NCI-H2107 treated with DMSO at 0.1 percent for 48 hours (cell line): ENCODE measurements around the gene TATDN2.

Experiments
- DNase-seq: peaks from one replicate; lab custom pipeline; 2025; ENCODE audit not compliant: unreplicated experiment; lab: John Stamatoyannopoulos, UW

Gene TATDN2

DNA sequence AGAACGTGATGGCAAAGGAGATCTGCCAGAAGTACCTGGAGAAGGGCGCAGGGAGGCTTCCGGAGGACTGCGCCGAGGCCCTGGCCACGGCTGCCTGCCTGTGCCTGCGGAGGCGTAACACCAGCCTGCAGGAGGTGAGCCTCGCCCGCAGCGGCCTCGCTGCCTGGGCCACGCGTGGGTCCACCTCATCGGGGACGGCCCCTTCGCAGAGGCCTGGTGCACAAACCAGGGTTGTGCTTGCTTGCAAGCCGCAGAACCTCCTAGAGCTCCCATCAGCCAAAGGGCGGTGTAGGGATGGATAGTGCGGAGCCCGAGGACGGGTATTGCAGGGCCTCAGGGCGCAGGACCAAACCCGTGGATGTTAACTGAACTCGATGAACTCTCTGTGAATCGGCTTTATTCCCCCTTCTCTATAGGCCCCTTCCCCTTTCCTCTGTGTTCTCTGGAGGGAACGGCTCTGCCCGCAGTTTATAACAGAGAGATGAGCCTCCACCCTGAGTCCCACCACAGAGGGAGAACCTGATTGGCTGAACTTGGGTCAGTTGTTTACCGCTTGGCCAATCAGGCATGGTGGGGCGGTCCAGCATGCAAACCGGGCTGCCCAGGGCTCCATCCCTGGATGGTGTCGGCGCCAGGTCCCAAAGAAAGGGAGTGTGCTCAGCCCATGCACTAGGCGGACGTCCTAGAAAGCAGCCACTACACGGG, 13.6 kb upstream of the TATDN2 start:
- DNase-seq, result no peak

DNA sequence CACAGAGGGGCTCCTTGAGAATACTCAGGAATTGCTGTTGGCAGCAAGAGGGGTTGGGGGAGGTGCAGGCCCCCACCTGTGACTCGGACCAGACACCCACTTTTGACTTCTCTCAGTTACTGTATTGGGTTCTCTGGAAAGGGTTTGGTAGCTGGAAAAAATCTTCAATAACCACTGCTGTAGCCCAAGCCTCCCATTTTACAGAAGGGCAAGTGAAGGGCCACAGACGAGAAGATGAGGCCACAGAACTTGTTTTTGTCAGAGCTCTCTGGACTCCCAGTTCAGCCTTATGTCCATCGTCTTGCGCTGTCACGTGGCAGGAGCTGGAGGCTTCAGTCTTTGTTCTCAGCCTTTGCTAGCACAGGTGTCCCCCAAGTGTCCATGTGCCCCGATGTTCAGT, 12.7 kb upstream of the TATDN2 start:
- DNase-seq, result no peak

DNA sequence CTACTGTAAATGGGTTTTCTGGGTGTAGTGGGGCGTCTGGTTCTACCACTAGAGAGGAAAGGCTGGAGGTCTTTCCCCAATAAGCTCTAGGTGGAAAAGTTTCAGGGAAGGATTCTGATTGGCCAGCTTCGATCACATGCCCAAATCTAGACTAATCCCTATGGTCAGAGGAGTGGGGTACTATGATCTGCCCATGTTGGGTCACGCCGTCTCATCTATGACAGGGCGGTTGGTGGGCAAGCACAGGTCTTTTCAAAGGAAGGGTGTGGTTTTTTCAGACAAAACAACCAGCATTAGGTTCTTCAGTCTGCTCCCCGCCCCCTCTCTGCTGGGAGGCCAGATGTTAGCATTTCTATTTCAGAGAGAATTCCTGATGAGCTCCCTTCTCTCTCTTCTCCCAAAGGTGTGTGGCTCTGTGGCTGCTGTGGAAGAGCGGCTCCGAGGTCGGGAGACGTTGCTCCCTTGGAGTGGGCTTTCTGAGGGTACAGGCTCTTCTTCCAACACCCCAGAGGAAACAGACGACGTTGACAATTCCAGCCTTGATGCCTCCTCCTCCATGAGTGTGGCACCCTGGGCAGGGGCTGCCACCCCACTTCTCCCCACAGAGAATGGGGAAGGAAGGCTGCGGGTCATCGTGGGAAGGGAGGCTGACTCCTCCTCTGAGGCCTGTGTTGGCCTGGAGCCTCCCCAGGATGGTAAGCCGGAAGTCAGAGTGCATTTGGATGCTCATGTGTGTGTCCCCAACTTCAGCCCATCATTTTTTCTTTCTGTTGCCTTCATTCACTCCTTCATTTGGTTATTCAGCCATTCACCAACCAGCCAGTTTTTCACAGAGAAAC, 9.7 kb upstream of the TATDN2 start:
- DNase-seq, result no peak

DNA sequence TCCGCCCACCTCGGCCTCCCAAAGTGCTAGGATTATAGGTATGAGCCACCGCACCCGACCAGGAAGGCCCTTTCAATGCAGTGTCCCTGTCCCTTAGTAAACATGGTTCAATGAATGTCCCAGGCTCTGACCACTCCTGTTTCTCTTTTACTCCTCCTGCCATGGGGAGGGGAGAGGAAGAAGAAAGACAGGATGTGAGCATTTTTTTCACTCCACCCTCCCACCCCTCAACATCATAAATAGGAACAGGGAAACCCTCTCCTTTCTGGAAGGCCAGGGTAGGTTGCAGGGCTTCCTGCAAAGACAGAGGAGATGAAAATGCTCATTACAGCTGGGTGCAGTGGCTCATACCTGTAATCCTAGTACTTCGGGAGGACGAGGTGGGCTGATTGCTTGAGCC, 7.5 kb upstream of the TATDN2 start:
- no peak for DNase-seq

DNA sequence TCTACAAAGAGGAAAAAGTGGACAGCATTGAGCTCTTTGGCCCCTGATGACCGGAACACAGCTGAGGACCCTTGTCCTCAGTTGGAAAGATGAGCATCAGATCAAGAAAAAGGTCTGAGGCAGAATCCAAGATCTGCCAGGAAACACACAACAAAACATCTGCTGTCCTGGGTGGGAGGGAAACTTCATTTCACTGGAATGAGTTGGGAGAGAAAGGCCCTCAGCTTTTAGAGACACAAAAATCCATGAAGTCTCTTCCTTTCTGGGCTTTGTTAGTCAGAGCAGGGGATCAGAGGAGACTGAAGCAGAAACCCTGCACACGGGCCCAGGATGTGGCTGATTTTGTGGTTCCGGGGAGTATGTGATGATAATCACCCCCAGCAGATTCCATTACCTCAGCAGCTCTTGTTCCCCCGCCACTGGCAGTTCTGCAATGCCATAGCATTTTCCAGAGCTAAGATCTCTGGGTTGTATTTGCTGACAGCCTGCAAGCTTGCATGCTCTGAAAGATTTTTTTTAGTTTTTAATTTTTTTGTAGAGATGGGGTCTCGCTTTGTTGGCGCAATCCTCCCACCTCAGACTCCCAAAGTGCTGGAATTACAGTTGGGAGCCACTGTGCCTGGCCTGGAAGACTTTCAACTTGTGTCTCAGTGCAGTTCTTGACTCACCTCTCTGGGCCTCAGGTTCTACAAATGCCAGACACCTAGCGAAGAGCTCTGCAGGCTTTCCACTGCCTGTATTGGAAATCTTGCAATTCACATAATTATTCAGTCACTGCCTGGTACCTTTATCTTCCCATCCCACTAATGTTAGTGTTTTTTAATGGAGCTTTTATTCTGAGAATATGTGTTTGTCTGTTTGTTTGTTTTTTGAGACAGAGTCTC, 5.8 kb upstream of the TATDN2 start:
- DNase-seq, result no peak

DNA sequence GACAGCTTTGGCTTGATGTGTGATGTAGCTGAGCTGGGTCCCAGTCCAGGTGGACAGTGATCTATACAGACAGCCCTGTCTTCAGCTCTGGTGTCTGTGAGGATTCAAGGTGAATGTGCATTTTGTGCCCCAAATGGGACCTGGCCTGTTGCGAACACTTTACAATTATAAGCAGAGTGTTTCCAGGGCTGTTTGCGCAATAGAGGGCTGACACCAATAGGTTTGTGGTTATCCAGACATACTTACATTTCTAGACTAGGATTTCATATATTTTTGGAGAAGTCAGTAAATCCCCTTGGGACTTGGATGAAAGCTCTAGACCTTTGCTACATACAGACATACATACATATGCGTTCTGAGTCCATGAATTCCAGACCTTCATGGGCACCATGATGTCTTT, 4.2 kb upstream of the TATDN2 start:
- no peak for DNase-seq

DNA sequence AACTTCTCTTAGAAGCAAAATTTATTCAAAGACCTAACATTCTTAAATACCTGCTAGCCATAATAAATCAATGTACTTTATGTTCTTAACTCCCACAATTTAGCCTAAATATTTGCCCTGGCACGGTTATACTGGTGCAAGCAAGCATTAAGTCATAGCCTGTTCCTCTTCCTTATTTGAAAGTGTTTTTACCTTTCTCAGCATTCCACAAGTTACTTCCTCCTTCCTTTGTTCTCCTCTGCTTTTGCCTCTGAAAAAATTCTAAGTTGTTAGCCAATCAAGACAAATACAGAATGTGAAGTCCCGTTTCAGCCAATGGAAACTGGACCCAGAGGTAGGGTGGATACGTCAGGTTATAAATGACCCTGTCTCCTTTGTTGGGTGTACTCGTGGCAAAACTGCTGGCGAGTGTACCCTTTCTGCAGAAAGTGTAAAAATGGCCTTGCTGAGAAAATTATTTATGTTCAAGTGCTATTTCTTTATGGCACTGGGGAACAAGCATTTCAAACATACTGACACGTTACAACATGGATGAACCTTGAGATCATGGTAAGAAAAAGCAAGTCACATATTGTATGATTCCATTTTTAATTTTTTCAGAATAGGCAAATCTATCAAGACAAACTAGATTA, 3.1 kb upstream of the TATDN2 start:
- no peak for DNase-seq

DNA sequence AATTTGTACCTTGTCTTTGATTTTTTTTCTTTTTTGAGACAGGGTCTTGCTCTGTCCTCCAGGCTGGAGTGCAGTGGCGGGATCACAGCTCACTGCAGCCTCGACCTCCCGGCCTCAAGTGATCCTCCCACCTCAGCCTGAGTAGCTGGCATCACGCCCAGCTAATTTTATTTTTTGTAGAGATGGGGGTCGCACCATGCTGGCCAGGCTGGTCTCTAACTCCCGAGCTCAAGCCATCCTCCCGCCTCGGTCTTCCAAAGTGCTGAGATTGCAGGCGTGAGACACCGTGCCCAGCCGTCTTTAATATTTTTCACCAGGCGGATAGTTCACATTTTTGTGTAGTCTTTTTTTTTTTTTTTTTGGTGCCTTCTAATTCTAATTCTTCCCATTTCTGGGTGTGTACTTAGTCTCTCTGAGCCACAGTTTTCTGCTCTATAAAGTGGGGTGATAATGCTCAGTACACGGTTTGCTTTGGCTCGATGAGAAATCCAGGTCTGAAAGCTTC, 528 bp upstream of the TATDN2 start:
- DNase-seq, result no peak

DNA sequence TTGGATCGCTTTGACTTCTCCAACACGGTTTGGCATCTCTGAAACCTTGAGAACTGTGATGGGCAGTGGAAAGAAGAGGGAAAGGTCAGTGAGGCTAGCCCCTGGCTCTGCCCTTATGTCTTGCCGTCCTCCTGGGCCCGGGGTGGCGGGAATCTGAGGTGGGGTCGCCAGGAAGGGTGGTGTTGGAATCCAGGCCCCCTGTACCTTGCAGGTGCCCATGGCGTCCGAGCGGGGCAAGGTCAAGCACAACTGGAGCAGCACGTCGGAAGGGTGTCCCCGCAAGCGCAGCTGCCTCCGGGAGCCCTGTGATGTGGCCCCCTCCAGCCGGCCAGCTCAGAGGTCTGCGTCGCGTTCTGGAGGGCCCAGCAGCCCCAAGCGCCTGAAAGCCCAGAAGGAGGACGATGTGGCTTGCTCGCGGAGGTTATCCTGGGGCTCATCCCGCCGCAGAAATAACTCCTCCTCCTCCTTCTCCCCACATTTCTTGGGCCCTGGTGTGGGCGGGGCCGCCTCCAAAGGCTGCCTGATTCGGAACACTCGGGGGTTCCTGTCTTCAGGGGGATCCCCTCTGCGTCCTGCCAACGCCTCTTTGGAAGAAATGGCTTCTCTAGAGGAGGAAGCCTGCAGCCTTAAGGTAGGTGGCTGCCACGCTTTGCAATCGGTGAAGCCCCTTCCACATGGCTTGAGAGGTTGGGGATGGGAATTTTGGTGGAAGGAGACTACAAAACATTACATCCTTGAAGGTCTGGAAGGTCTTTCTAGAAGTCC, 907 bp downstream of the TATDN2 start:
- no peak for DNase-seq

DNA sequence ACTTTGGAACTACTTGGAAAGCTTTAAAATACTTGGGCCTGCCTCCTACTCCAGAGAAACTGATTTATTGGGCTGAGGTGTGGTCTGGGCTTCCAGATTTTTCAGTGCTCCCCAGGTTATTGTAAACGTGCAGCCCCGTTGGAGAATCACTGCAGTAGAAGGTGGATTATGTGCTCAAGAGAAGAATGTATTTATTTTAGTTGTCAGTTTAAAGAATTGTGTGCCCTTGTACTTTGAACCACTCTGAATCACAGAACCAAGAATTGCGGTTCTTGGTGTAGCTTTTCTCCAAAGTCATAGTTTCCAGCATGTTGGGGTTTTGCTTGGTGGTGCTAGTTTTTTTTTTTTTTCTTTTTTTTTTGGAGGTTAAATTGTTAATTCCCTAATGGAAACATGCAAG, 1.6 kb downstream of the TATDN2 start:
- DNase-seq, result no peak

DNA sequence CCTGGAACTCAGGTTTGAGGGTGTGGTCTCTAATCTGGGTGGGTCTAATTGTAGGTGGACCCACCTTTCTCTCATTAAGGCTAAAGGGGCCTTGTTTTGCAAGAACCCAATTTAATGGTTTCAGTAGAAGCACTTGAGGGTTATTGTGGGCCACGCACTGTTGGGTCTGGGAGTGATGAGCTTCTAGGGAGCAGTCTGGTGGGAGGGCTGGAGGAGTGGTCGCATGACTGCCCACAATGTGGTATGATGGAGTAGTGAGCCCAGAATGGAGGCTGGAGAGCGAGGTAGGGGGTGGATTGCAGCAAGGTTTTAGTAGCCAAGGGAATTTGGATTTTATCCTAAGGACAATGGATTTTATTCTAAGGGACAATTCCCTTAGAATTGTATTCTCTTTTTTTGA, 2.7 kb downstream of the TATDN2 start:
- no peak for DNase-seq

DNA sequence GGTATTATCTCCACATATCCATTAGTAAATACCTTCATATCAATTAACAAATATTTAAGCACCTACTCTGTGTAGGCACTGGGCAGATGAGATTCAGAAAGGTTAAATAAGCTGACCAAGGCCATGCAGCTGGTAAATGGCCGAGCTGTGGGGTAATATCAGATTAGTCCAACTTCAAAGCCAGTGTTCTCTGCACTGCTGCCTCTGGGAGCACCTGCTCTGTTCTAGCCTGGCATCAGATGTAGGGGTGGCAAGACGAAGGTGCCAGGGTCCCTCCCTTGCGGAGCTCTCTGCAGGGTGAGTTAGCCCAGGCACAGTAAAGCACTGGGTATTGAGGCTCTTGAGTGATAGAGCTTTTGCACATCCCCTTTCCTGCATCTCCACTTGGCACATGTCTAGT, 5.5 kb downstream of the TATDN2 start:
- no peak for DNase-seq

DNA sequence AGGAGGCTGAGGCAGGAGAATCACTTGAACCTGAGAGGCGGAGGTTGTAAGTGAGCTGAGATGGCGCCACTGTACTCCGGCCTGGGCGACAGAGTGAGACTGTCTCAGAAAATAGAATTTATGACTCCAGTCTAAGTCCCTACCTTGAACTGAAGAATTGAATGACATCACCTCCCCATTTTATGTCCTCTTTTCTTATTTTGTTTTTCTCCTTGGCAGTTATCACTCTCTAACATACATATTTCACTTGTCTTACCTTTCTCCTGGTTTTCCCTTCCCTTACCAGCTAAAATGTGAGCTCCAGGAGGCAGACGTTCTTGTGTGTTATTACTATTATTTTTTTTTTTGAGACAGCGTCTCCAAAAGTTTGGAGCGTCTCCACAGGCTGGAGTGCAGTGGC, 7.6 kb downstream of the TATDN2 start:
- DNase-seq, result no peak

DNA sequence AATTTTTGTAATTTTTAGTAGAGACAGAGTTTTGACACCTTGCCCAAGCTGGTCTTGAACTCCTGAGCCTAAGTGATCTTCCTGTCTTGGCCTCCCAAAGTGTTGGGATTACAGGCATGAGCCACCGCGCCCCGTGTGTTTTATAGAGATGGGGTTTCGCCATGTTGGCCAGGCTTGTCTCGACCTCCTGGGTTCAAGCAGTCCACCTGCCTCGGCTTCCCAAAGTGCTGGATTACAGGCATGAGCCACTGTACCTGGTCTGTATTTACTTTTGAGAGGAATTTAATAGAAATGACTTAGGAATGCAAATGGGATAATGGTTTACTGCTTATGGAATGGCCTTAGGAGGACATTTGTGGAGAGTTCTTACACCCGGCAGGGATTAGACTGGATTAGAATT, 10.8 kb downstream of the TATDN2 start:
- DNase-seq, result no peak

DNA sequence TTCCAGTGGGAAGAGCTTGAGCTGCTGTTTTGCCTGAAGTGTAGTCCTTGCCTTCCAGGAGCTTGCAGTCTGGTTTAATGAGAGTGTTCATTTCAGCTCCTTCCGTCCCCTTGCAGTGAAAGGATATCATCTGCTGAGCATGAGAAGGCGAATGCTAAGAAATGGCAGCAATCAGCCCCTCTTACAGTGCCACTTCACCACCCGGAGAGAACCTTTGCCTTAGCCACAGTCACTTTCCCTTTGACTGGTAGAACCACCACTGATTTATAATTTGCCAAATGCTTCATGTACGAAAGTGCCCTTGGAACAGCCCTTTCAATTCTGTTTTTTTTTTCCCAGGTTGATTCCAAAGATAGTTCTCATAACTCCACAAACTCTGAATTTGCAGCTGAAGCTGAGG, 11.5 kb downstream of the TATDN2 start:
- no peak for DNase-seq

DNA sequence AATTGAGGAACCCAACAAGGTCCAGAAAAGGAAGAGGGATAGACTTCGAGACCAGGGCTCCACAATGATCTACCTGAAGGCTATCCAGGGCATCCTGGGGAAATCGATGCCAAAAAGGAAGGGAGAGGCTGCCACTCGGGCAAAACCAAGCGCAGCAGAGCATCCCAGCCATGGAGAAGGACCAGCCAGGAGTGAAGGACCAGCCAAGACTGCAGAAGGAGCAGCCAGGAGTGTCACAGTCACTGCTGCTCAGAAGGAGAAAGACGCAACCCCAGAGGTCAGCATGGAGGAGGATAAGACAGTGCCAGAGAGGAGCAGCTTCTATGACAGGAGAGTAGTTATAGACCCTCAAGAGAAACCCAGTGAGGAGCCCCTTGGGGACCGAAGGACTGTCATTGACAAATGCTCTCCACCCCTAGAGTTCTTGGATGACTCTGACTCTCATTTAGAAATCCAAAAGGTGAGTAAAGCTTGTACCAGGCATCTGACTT, 12.0 kb downstream of the TATDN2 start:
- DNase-seq, result no peak

DNA sequence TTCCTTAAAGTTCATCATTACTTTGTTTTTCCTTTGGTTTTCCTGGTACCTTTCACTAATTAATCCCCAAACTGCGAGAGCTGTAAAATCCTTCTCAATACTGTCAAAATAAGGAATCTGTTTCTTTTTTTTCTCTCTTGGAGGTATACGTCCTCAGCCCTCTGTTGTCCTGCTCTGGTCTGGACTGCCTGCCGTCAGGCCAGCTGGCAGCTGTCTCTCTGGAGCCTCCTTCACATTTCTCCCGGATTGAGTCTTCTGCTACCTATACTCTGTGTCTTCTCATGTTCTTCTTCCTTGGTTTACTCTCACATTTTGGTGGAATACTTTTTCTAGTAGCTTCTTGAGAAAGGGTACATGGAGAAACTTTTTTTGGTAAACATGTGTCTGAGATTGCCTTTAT, 13.8 kb downstream of the TATDN2 start:
- no peak for DNase-seq

DNA sequence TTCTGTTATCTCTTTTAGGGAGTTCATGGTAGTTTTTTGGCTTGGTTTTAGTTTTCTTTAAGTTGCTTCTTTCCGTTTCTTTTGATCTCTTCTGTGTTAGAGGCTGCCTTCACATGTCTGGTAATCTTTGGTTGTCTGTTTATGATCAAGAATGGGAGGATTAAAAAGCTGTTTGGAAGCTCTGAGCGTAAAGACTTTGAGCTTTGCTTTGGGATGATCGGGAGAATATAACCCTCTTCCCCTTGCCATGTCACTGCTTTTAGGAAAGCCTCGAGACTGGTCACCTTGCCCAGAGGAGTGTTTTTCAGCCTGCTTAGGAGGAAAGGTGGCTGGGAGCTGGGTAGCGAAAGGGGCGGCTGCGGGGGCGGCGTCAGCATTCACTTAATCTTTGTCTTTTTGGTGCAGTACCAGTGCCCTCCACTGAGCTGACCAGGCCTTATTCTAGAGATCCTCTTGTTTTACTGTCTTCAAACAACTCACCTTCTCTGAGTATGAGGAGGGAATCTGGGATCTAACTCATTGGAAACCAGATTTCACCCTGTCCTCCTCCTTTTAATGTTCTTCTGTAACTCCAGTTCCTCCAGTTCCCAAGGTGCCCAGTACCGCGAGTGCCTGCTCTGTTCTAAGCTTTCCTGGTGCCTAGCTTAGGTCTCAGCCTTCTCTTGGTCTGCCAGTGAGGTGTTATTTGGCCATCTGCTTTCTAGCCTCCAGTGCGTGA, 15.5 kb downstream of the TATDN2 start:
- no peak for DNase-seq

DNA sequence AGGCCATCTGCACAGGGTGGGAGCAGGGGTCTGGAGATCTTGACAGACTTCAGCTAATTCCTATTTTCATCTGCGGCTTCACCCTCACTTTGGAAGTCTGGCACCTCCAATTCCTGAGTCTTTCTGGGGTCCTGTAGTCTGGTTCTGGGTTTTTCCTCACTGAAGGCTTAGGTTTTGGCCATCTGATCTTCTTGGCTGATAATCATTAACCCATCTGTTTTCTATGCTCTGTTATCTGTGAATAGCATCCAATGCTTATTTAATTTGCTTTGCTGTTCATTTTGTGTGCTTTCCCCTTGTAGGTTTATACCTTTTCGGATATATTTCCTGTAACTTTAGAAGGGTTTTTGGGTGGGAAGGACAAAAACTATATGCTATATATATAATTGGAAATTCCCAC, 17.6 kb downstream of the TATDN2 start:
- no peak for DNase-seq
